ENCODE results near the gene PDZRN3.

The PDZRN3 gene

GRCh38 chr3:73624821-73625665 lies at the start of gene PDZRN3:
PDZRN3 (minus strand) TSS chr3:73624941.
- DNase-seq: no peak

- DNase-seq: no peak
Observed at GRCh38 chr3:73674280-73674679, 49.5 kb upstream of the PDZRN3 start.

GRCh38 chr3:73669260-73669659 lies 44.5 kb upstream of the PDZRN3 start:
- no peak for DNase-seq

- DNase-seq: no peak
Observed at GRCh38 chr3:73668391-73668790, 43.6 kb upstream of the PDZRN3 start.

- no peak for DNase-seq
Observed at GRCh38 chr3:73667889-73668288, 43.1 kb upstream of the PDZRN3 start.

GRCh38 chr3:73665286-73665685 lies 40.5 kb upstream of the PDZRN3 start:
- DNase-seq: no peak

GRCh38 chr3:73664389-73664788 lies 39.6 kb upstream of the PDZRN3 start:
- DNase-seq: no peak

- DNase-seq: no peak
Observed at GRCh38 chr3:73663495-73663894, 38.8 kb upstream of the PDZRN3 start.

GRCh38 chr3:73661265-73661664 lies 36.5 kb upstream of the PDZRN3 start:
- no peak for DNase-seq

GRCh38 chr3:73658227-73658626 lies 33.5 kb upstream of the PDZRN3 start:
- no peak for DNase-seq

GRCh38 chr3:73657186-73657585 lies 32.4 kb upstream of the PDZRN3 start:
- no peak for DNase-seq

GRCh38 chr3:73656241-73656890 lies 31.6 kb upstream of the PDZRN3 start:
- no peak for DNase-seq

- DNase-seq: no peak
Observed at GRCh38 chr3:73655197-73655596, 30.5 kb upstream of the PDZRN3 start.

GRCh38 chr3:73653877-73654276 lies 29.1 kb upstream of the PDZRN3 start:
- DNase-seq: no peak

- DNase-seq: no peak
Observed at GRCh38 chr3:73653351-73653750, 28.6 kb upstream of the PDZRN3 start.

GRCh38 chr3:73652896-73653295 lies 28.2 kb upstream of the PDZRN3 start:
- DNase-seq: no peak

GRCh38 chr3:73637042-73637441 lies 12.3 kb upstream of the PDZRN3 start:
- no peak for DNase-seq

GRCh38 chr3:73635254-73635653 lies 10.5 kb upstream of the PDZRN3 start:
- no peak for DNase-seq

GRCh38 chr3:73633916-73634344 lies 9.2 kb upstream of the PDZRN3 start:
- DNase-seq: no peak

- no peak for DNase-seq
Observed at GRCh38 chr3:73633453-73633852, 8.7 kb upstream of the PDZRN3 start.

- no peak for DNase-seq
Observed at GRCh38 chr3:73626106-73626505, 1.4 kb upstream of the PDZRN3 start.

- no peak for DNase-seq
Observed at GRCh38 chr3:73624017-73624820, 522 bp downstream of the PDZRN3 start.

- DNase-seq: no peak
Observed at GRCh38 chr3:73623346-73623745, 1.4 kb downstream of the PDZRN3 start.
